ENCODE measurements around the gene TMEM37. TPM values are rescaled to one million over a fixed set of nuclear protein-coding genes. Genes with fewer than 3 reads are reported as not detected.

The TMEM37 gene
- total RNA-seq, 2 experiments from 2014 or later = not detected

DNA sequence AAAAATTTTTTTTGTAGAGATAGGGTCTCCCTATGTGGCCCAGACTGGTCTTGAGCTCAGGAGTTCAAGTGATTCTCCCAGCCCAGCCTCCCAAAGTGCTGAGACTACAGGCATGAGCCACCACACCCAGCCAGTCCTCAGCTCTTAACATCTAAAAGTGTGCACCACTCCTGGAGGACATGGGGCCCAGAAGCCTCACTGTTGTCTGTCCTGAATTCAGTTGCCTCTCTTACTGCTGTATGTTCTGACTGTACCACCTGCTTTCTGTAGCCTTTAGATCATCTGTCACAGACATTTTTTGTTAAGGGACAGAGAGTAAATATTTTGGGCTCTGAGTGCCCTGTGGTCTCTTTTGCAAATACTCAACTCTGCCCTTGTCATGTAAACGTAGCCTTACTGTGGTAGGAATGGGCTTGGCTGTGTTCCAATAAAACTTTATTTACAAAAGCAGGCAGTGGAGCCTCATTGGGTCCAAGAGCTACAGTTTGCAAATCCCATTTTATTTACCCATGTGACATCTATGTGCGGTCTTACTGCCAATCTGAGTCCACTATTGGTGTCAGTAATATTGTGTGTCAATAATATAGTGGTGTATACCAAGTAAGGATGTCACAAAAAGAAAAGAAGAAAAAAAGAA lies 38.1 kb downstream of the TMEM37 start:
- H3K9me3 Mint-ChIP-seq = no peaks in the 10 kb centered on the region
- Histone ChIP-seq H3K9me3 (ENCODE audit: control insufficient read depth in 1 of 2, insufficient read depth in 1 of 2, low read length in 2 of 2) (no peaks in the 10 kb centered on the region), H3K27me3 (ENCODE audit: control insufficient read depth in 1 of 2, insufficient read depth in 2 of 2, low read length in 2 of 2) (no peaks in the 10 kb centered on the region), H3K36me3 (ENCODE audit: insufficient read depth, low read length) (no peaks in the 10 kb centered on the region), H3K4me3 (ENCODE audit: low read length) (no peak overlapping the region), H3K4me1 (ENCODE audit: insufficient read depth, low read length) (no peaks in the 10 kb centered on the region), H3K27ac (ENCODE audit: low read depth in 1 of 2, low read length in 2 of 2) (no peak overlapping the region)
- CTCF ChIA-PET = no interaction called here
- H3K27me3 Mint-ChIP-seq = no peaks in the 10 kb centered on the region
- no peak overlapping the region for H3K27ac Mint-ChIP-seq
- H3K4me3 Mint-ChIP-seq = no peak overlapping the region
- POLR2A ChIA-PET = no interaction called here
- H3K36me3 Mint-ChIP-seq (ENCODE audit: low read depth) = no peaks in the 10 kb centered on the region
- intact Hi-C loops (cut with DNase I, micrococcal nuclease) = loop anchor here in 1 of 2 experiments (10.0 kb wide), 1 partner anchor 1245 kb away; no protein-coding TSS in a partner anchor
- no peaks in the 10 kb centered on the region for H3K4me1 Mint-ChIP-seq (ENCODE audit: low read depth)
- DNase-seq = no peak
- no peak for ATAC-seq (ENCODE audit: poor library complexity)
- TF ChIP-seq, protein P1, sequence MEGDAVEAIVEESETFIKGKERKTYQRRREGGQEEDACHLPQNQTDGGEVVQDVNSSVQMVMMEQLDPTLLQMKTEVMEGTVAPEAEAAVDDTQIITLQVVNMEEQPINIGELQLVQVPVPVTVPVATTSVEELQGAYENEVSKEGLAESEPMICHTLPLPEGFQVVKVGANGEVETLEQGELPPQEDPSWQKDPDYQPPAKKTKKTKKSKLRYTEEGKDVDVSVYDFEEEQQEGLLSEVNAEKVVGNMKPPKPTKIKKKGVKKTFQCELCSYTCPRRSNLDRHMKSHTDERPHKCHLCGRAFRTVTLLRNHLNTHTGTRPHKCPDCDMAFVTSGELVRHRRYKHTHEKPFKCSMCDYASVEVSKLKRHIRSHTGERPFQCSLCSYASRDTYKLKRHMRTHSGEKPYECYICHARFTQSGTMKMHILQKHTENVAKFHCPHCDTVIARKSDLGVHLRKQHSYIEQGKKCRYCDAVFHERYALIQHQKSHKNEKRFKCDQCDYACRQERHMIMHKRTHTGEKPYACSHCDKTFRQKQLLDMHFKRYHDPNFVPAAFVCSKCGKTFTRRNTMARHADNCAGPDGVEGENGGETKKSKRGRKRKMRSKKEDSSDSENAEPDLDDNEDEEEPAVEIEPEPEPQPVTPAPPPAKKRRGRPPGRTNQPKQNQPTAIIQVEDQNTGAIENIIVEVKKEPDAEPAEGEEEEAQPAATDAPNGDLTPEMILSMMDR (IDR thresholded peaks at IDR 0.05) = no peak

DNA sequence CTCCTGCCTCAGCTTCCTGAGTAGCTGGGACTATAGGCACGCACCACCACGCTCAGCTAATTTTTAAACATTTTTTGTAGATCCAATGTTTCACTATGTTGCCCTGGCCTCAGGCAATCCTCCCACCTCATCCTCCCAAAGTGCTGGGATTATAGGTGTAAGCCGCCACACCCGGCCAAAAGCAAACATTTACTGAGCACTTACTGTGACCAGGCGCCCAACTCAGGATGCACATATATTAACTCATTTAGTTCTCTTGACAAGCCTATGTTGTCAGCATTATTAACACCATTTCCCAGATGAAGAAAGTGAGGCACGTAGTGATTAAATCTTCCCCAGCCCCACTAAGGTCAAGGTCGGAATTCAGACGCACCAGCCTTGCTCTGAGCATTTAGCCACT lies 41.1 kb downstream of the TMEM37 start:
- no peaks in the 10 kb centered on the region for H3K9me3 ChIP-seq (ENCODE audit: control insufficient read depth in 1 of 2, insufficient read depth in 1 of 2, low read length in 2 of 2)

GRCh38 chr2:119473621-119474370 lies 42.1 kb downstream of the TMEM37 start:
- no peaks in the 10 kb centered on the region for H3K27me3 ChIP-seq (ENCODE audit: control insufficient read depth in 1 of 2, insufficient read depth in 2 of 2, low read length in 2 of 2)
- Mint-ChIP-seq H3K4me3 (no peak overlapping the region), H3K27ac (no peak overlapping the region), H3K9me3 (no peaks in the 10 kb centered on the region), H3K36me3 (ENCODE audit: low read depth) (no peaks in the 10 kb centered on the region), H3K4me1 (ENCODE audit: low read depth) (no peaks in the 10 kb centered on the region), H3K27me3 (peaks cover 19% of the 10 kb centered on the region)
- no peak overlapping the region for H3K4me3 ChIP-seq (ENCODE audit: low read length)
- TF ChIP-seq, protein P1 (IDR thresholded peaks at IDR 0.05) = no peak
- DNase-seq = no peak
- H3K36me3 ChIP-seq (ENCODE audit: insufficient read depth, low read length) = no peaks in the 10 kb centered on the region
- H3K9me3 ChIP-seq (ENCODE audit: control insufficient read depth in 1 of 2, insufficient read depth in 1 of 2, low read length in 2 of 2) = no peaks in the 10 kb centered on the region
- CTCF ChIA-PET = no interaction called here
- POLR2A ChIA-PET = no interaction called here
- no peak overlapping the region for H3K27ac ChIP-seq (ENCODE audit: low read depth in 1 of 2, low read length in 2 of 2)
- no peak for ATAC-seq (ENCODE audit: poor library complexity)
- no peaks in the 10 kb centered on the region for H3K4me1 ChIP-seq (ENCODE audit: insufficient read depth, low read length)
- intact Hi-C loops (cut with DNase I, micrococcal nuclease) = loop anchor here in 1 of 2 experiments (10.0 kb wide), 1 partner anchor 1249 kb away; no protein-coding TSS in a partner anchor

More for the DNA sequence above, 41.1 kb downstream of the TMEM37 start:
- H3K4me1 ChIP-seq (ENCODE audit: insufficient read depth, low read length) = no peaks in the 10 kb centered on the region
- Mint-ChIP-seq H3K36me3 (ENCODE audit: low read depth) (no peaks in the 10 kb centered on the region), H3K9me3 (no peaks in the 10 kb centered on the region), H3K4me3 (no peak overlapping the region), H3K27ac (no peak overlapping the region), H3K27me3 (peaks cover 9% of the 10 kb centered on the region), H3K4me1 (ENCODE audit: low read depth) (no peaks in the 10 kb centered on the region)
- ChIA-PET CTCF (no interaction called here), POLR2A (no interaction called here)
- intact Hi-C loops (cut with DNase I, micrococcal nuclease) = loop anchor here in 1 of 2 experiments (10.0 kb wide), 1 partner anchor 1248 kb away; no protein-coding TSS in a partner anchor
- no peaks in the 10 kb centered on the region for H3K36me3 ChIP-seq (ENCODE audit: insufficient read depth, low read length)
- no peak overlapping the region for H3K27ac ChIP-seq (ENCODE audit: low read depth in 1 of 2, low read length in 2 of 2)
- H3K27me3 ChIP-seq (ENCODE audit: control insufficient read depth in 1 of 2, insufficient read depth in 2 of 2, low read length in 2 of 2) = no peaks in the 10 kb centered on the region
- no peak overlapping the region for H3K4me3 ChIP-seq (ENCODE audit: low read length)
- DNase-seq (no peak), ATAC-seq (ENCODE audit: poor library complexity) (no peak)
- TF ChIP-seq, protein P1 (IDR thresholded peaks at IDR 0.05) = no peak
